Coronary artery (tissue), 2 donors: ENCODE results near the gene WDR3.
"Not testable (repeated sequence)": the region's sequence is repeated elsewhere in the genome, so short reads cannot be mapped to it uniquely, and the experiment has no call there.

Source experiments
- DNase-seq: peaks from one replicate; pipeline ENCODE4 v3.0.0-alpha.2; 2017; ENCODE audit warnings: low spot score
- H3K27ac ChIP-seq, 2 donors: fragments of 200-600 bp; sonication (generic); one replicate each; pipeline ENCODE4 v1.5.1; 2016 to 2019
- H3K4me3 ChIP-seq: fragments of 200-600 bp; sonication (generic); 2 replicates; pipeline ENCODE4 v1.5.1; 2016; ENCODE audit warnings: mild to moderate bottlenecking, moderate library complexity
- CTCF ChIP-seq: fragments of 200-600 bp; sonication (generic); IDR thresholded peaks from one replicate; pipeline ENCODE4 v1.5.1; 2019; ENCODE audit warnings: antibody characterized with exemption

The WDR3 gene

DNA sequence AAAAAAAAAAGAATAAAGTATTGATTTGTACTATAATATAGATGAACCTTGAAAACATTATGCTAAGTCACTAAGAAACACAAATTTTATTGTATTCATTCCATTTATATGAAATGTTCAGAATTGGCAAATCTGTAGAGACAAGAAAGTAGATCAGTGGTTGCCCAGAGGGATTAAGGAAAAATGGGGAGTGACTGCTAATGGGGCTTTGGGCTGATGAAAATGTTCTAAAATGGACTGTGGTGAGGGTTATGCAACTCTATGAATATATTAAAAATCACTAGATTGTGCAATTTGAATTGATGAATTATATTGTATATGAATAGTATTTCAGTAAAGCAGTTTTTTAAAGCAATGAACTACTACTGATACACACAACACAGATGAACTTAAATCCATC lies 10.2 kb upstream of the WDR3 start:
- DNase-seq: no peak
- Histone ChIP-seq H3K4me3 (no peak overlapping the region), H3K27ac (no peak overlapping the region)
- no peak for TF ChIP-seq CTCF

- no peak for TF ChIP-seq CTCF
- H3K4me3 ChIP-seq: no peak overlapping the region
- H3K27ac ChIP-seq: no peak overlapping the region
- DNase-seq: no peak
Observed at GRCh38 chr1:117921991-117922390, 7.5 kb upstream of the WDR3 start.

- not testable (repeated sequence) for DNase-seq, H3K4me3 ChIP-seq, H3K27ac ChIP-seq
Observed at GRCh38 chr1:117922717-117923116, 6.8 kb upstream of the WDR3 start.

DNA sequence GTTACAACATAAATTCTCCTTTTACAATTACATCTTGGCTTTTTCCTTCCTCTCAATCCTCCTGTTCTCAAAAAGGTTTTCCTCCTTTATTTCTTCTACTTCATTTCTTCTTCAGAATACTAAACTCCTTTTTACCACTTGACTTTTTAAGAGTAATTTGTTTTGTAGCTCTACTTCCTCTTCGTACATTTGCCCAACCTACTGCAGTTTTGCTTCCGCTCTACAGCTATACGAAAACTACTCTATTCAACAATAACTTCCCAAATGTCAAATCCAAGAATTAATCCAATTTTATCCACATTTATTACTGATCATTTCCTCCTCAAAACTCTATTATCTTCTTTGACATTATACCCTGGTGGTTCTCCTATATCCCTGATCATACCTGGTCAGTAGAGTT lies 3.6 kb upstream of the WDR3 start:
- no peak overlapping the region for H3K27ac ChIP-seq
- no peak overlapping the region for H3K4me3 ChIP-seq
- TF ChIP-seq CTCF: no peak
- no peak for DNase-seq

- TF ChIP-seq CTCF: no peak
- H3K4me3 ChIP-seq: peak overlapping the region; percentile 96
- peak overlapping the region; percentile 74 to 94 for H3K27ac ChIP-seq
- DNase-seq: peak; percentile 79
Observed at GRCh38 chr1:117928881-117929342, 627 bp upstream of the WDR3 start.

- no peak for TF ChIP-seq CTCF
- Histone ChIP-seq H3K4me3 (peak overlapping the region; percentile 96), H3K27ac (peak overlapping the region in 1 of 2 donors; percentile 74)
- DNase-seq: no peak
Observed at GRCh38 chr1:117930173-117930447, 571 bp downstream of the WDR3 start.

GRCh38 chr1:117930484-117930883 lies 945 bp downstream of the WDR3 start:
- peak overlapping the region; percentile 96 for H3K4me3 ChIP-seq
- no peak overlapping the region for H3K27ac ChIP-seq
- TF ChIP-seq CTCF: no peak
- DNase-seq: no peak

GRCh38 chr1:117932576-117932975 lies 3.0 kb downstream of the WDR3 start:
- TF ChIP-seq CTCF: no peak
- Histone ChIP-seq H3K4me3 (no peak overlapping the region), H3K27ac (no peak overlapping the region)
- no peak for DNase-seq
